Central memory CD8-positive, alpha-beta T cell (primary cell): Measurements from ENCODE around the gene MRPS2.

Experiments used
- ATAC-seq: fragments of 150-1000 bp; cut with Tn5 transposase; replicated peaks from 2 replicates; pipeline ENCODE4 v1.10.0; 2022; ENCODE audit warnings: mild to moderate bottlenecking, moderate FRiP score, moderate number of reproducible peaks; ENCODE audit not compliant: poor library complexity, severe bottlenecking; ENCODE audit errors: extremely low read depth
- DNase-seq, 2 donors: peaks; one replicate each; pipeline ENCODE4 v3.0.0; 2021; ENCODE audit warnings: low spot score in 2 of 2
- H3K27ac Mint-ChIP-seq: one replicate; pipeline ENCODE4 v1.8.0; 2022; ENCODE audit warnings: low read depth, mild to moderate bottlenecking, moderate library complexity, mixed read lengths
- H3K27me3 Mint-ChIP-seq: one replicate; pipeline ENCODE4 v1.8.0; 2022; ENCODE audit warnings: mixed read lengths
- H3K36me3 Mint-ChIP-seq: one replicate; pipeline ENCODE4 v1.8.0; 2022; ENCODE audit warnings: mild to moderate bottlenecking, moderate library complexity, mixed read lengths; ENCODE audit not compliant: insufficient read depth
- H3K4me1 Mint-ChIP-seq: one replicate; pipeline ENCODE4 v1.8.0; 2022; ENCODE audit warnings: mixed read lengths
- H3K4me3 Mint-ChIP-seq: one replicate; pipeline ENCODE4 v1.8.0; 2022; ENCODE audit warnings: mild to moderate bottlenecking, moderate library complexity, mixed read lengths
- H3K9me3 Mint-ChIP-seq: one replicate; pipeline ENCODE4 v1.8.0; 2022; ENCODE audit warnings: mixed read lengths

MRPS2 gene

GRCh38 chr9:135473972-135474543, 26.4 kb upstream of the MRPS2 start:
- peaks cover 10% of the 10 kb centered on the region for H3K4me1 Mint-ChIP-seq
- H3K36me3 Mint-ChIP-seq: peaks cover 4% of the 10 kb centered on the region
- H3K4me3 Mint-ChIP-seq: no peak overlapping the region
- no peaks in the 10 kb centered on the region for H3K9me3 Mint-ChIP-seq
- H3K27ac Mint-ChIP-seq: no peak overlapping the region
- ATAC-seq: no peak
- H3K27me3 Mint-ChIP-seq: peaks cover 60% of the 10 kb centered on the region
- no peak for DNase-seq

GRCh38 chr9:135474915-135475314, 25.6 kb upstream of the MRPS2 start:
- Mint-ChIP-seq H3K27me3 (peaks cover 58% of the 10 kb centered on the region), H3K4me1 (peaks cover 10% of the 10 kb centered on the region), H3K27ac (no peak overlapping the region), H3K4me3 (no peak overlapping the region), H3K9me3 (no peaks in the 10 kb centered on the region), H3K36me3 (peaks cover 3% of the 10 kb centered on the region)
- DNase-seq (no peak), ATAC-seq (no peak)

GRCh38 chr9:135476561-135477355, 23.7 kb upstream of the MRPS2 start:
- Mint-ChIP-seq H3K27me3 (peaks cover 45% of the 10 kb centered on the region), H3K4me1 (peaks cover 10% of the 10 kb centered on the region), H3K9me3 (no peaks in the 10 kb centered on the region), H3K36me3 (peaks cover 3% of the 10 kb centered on the region), H3K27ac (no peak overlapping the region), H3K4me3 (no peak overlapping the region)
- ATAC-seq (no peak), DNase-seq (no peak)

GRCh38 chr9:135478191-135478590, 22.3 kb upstream of the MRPS2 start:
- Mint-ChIP-seq H3K27me3 (peaks cover 50% of the 10 kb centered on the region), H3K9me3 (no peaks in the 10 kb centered on the region), H3K4me1 (peaks cover 10% of the 10 kb centered on the region), H3K27ac (no peak overlapping the region), H3K4me3 (peak overlapping the region; percentile 84), H3K36me3 (peaks cover 3% of the 10 kb centered on the region)
- ATAC-seq: no peak
- no peak for DNase-seq

DNA sequence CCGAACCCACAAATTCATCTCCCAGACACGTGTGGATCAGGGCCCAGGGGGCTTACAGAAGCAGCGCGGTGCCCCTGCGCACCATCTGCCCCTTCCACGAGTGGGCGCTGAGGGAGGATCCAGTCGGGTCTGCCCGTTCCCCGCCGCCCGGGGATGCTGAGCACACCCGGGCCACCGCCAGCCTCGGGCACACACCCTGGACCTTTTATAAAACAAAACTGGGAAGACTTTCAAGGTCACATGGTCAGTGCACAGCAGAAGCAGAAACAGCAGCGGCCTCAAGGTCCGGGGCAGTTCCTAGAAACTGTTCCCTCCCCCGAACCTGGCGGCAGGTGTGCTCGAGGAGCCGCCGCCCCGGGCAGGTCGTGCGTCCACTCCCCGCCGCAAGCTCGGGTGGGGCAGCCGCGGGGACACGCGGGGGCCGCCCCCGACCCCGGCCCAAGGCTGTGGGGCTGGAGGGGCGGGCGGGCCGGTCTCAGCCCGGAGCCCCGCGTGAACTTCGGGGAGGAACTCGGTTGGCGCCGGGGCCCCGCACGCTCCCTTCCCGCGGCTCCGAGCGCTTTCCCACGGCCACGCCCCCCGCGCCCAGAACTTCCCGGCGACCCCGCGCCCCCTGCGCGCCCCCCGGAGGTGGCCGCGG, 21.5 kb upstream of the MRPS2 start:
- H3K36me3 Mint-ChIP-seq: peaks cover 3% of the 10 kb centered on the region
- peaks cover 10% of the 10 kb centered on the region for H3K4me1 Mint-ChIP-seq
- peak overlapping the region; percentile 51 for H3K27ac Mint-ChIP-seq
- no peaks in the 10 kb centered on the region for H3K9me3 Mint-ChIP-seq
- peak overlapping the region; percentile 84 for H3K4me3 Mint-ChIP-seq
- ATAC-seq (no peak), DNase-seq (no peak)
- H3K27me3 Mint-ChIP-seq: peaks cover 56% of the 10 kb centered on the region

- Mint-ChIP-seq H3K4me3 (peak within 1 kb of the TSS; percentile 84), H3K27me3 (peaks cover 62% of the 10 kb centered on the region), H3K4me1 (peaks cover 10% of the 10 kb centered on the region), H3K27ac (peak within 1 kb of the TSS; percentile 51), H3K36me3 (peaks cover 3% of the 10 kb centered on the region), H3K9me3 (no peaks in the 10 kb centered on the region)
- DNase-seq (no peak), ATAC-seq (no peak)
Observed at GRCh38 chr9:135479469-135480052, 20.9 kb upstream of the MRPS2 start, which contains the start of gene PPP1R26. PPP1R26 (plus strand) TSS chr9:135479782; CDS start chr9:135484511, 4,729 bp downstream.

DNA sequence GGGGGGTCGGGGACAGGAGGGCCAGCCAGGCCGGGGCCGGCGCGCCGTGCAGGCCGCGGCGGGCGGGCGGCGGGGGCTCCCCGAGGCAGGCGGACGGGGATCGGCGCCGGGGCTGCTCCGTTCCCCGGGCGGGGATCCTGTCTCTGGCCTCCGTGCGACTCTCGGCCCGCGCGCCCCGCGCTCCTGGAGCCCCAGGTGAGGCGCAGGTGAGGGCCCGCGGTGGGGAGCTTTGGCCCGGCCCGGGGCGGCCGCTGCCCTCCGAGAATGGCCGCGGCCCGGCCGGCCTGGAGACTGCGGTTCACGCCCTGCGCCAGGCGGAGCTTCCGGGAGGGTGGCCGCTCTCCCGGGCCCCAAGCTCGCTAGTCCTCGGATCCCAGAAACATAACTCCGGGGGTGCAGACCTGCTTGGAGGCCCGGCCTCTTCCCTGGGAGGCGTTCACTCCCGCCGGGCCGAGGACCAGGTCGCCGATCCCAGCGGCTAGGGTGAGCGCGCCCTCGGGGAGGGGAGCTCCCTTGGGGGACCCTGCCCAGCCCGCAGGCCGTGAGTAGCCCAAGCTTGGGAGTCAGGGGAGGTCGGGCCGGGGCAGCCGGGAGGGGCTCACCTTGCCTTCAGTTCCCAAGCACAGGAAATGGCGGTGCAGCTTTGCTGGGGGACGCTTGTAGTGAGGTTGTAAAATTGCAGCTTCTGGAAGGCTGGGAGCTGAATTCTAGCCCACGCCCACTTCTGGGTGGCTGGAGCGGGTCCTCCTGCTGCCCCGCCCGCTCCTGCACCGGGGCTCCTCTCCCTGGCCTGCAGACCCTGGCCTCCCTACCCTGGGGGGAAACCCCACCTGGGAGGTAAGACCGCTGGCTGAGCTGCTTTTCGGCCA, 20.2 kb upstream of the MRPS2 start:
- H3K4me1 Mint-ChIP-seq: peaks cover 10% of the 10 kb centered on the region
- no peaks in the 10 kb centered on the region for H3K9me3 Mint-ChIP-seq
- H3K27me3 Mint-ChIP-seq: peaks cover 66% of the 10 kb centered on the region
- no peak overlapping the region for H3K27ac Mint-ChIP-seq
- H3K36me3 Mint-ChIP-seq: peaks cover 3% of the 10 kb centered on the region
- ATAC-seq (peak; percentile 19), DNase-seq (no peak)
- peak overlapping the region; percentile 41 for H3K4me3 Mint-ChIP-seq

DNA sequence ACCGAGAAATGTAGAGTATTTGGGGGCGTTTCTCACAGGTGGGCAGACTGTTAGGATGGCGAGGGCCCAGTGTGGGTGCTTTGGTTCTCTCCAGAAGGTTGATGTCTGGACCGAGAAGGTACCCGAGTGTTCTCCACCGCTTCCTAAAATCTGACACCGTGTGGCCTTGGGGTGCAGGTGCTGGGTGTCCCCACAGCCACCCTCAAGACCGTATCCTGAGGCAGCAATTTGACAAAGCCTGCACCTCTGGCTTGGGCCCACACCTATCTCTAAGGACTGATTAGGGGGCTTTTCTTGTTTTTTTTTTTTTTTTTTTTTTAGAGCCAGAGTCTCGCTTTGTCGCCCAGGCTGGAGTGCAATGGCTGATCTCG, 19.6 kb upstream of the MRPS2 start:
- no peaks in the 10 kb centered on the region for H3K9me3 Mint-ChIP-seq
- peaks cover 5% of the 10 kb centered on the region for H3K4me1 Mint-ChIP-seq
- peak overlapping the region; percentile 41 for H3K4me3 Mint-ChIP-seq
- ATAC-seq (peak; percentile 28), DNase-seq (no peak)
- no peak overlapping the region for H3K27ac Mint-ChIP-seq
- H3K36me3 Mint-ChIP-seq: peaks cover 3% of the 10 kb centered on the region
- peaks cover 66% of the 10 kb centered on the region for H3K27me3 Mint-ChIP-seq

DNA sequence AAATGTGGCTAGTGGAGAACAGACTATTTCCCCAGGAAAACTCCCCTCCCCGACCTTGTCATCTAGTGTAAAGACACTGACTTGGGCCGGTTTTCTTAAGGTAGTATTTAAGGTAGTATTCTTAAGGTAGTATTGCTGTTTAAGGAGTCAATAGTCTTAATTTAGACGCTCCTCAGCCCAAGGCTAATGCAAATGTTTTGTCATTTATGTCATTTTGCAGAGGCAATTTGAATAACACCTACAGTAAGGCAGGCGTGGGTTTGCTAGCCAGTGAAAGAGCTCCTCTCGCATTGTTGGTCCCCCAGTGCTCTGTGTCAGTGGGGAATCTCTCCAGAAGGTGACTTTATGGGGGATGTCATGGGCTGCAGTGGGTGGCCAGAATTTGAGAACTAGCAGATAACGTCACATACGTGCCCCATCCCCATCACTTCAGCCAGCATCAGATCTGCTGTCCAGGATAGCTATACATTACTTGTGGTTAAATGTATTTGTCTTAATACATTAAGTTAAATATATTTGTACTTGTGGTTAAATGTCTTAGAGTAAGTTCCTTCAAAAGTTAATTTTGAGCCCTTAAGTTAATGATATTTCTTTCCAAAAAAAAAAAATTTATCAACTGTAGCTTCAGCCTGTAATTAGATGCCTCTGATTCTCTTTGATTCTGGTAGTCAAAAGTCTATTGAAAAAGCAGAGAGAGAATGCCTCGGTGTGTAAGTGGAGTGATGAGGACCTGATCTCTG, 18.3 kb upstream of the MRPS2 start:
- ATAC-seq: no peak
- peaks cover 5% of the 10 kb centered on the region for H3K4me1 Mint-ChIP-seq
- peaks cover 69% of the 10 kb centered on the region for H3K27me3 Mint-ChIP-seq
- H3K4me3 Mint-ChIP-seq: no peak overlapping the region
- DNase-seq: no peak
- H3K27ac Mint-ChIP-seq: no peak overlapping the region
- no peaks in the 10 kb centered on the region for H3K9me3 Mint-ChIP-seq
- peaks cover 3% of the 10 kb centered on the region for H3K36me3 Mint-ChIP-seq

- Mint-ChIP-seq H3K27me3 (peaks cover 49% of the 10 kb centered on the region), H3K9me3 (no peaks in the 10 kb centered on the region), H3K36me3 (peaks cover 1% of the 10 kb centered on the region), H3K4me1 (no peaks in the 10 kb centered on the region), H3K4me3 (no peak overlapping the region), H3K27ac (no peak overlapping the region)
- no peak for DNase-seq
- ATAC-seq: no peak
Observed at GRCh38 chr9:135484460-135485277, 15.8 kb upstream of the MRPS2 start.

DNA sequence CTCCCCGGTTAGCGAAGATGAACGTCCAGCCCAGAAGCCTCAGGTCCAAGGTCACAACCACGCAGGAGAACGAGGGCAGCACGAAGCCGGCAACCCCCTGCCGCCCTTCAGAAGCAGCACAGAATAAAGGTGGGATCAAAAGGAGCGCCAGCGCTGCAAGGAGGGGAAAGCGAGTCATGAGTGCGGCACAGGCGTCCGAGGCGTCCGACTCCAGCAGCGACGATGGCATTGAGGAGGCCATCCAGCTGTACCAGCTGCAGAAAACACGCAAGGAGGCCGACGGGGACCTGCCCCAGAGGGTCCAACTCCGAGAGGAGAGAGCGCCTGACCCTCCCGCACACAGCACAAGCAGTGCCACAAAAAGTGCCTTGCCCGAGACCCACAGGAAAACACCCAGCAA, 15.1 kb upstream of the MRPS2 start:
- DNase-seq (no peak), ATAC-seq (no peak)
- Mint-ChIP-seq H3K36me3 (peaks cover 1% of the 10 kb centered on the region), H3K4me1 (no peaks in the 10 kb centered on the region), H3K9me3 (no peaks in the 10 kb centered on the region), H3K4me3 (no peak overlapping the region), H3K27ac (no peak overlapping the region), H3K27me3 (peaks cover 49% of the 10 kb centered on the region)
